GM10847 (cell line): ENCODE data around the gene OLIG1.

Experiments
- POLR2A ChIP-seq: IDR thresholded peaks from 2 replicates; pipeline ENCODE4 v1.6.1; 2011; ENCODE audit not compliant: insufficient read length; ENCODE audit errors: extremely low read depth

Gene OLIG1

DNA sequence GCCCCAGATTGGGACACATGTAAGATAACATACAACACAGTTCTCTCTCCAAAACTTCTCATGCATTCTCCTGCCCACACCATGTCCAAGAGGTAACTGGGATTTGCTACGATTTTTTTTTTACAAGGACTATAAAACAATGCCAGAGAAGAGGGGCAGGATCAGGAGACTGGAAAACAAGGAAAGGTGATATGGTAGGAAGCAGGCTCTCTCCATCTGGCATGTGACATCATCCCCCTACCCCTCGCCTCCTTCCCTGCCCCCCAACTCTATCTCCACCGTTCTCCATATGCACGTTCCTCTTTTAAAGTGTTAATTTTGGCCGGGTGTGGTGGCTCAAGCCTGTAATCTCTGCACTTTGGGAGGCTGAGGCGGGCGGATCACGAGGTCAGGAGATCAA is 23.5 kb upstream of the OLIG1 start:
- TF ChIP-seq POLR2A, result no peak

DNA sequence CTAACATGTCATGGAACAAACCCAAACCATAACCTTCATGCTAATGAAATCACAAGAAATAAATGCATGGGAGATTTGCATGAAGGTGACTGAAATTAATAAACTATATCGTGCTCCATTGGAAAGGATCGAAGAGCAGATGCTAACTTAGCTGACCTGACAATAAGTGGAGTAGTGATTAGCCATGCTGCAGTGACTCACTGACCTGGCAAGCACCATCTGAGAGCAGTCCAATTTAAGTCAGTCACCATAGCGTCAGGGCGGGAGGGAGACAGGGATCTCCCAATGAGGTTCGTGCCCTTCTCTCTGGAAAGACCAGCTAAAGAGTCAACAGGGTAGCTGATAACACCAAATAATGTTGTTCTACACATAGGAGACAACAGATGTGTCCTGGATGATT is 22.7 kb upstream of the OLIG1 start:
- TF ChIP-seq POLR2A, result no peak

DNA sequence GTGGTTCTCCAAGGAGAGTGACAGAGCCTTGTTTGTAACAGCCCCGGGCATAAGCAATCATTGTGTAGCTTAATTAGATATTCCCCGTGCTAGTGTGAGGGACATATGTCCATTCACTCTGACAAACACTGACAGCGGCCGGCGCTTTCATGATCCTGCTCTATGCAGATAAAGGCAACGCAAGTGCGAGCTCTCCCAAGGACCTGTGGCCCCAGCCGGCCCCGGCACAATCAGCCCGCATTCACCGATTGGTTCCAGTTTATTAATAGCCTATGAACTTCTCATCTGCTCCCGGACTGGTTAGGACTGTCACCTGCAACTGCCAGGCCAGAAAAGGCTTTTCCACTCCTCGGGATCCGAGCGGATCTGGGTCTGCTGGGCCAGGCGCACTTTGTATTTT is 18.0 kb upstream of the OLIG1 start:
- TF ChIP-seq POLR2A, result no peak

- no peak for TF ChIP-seq POLR2A
These were observed 16.0 kb upstream of the OLIG1 start for GRCh38 chr21:33053951-33054350.

DNA sequence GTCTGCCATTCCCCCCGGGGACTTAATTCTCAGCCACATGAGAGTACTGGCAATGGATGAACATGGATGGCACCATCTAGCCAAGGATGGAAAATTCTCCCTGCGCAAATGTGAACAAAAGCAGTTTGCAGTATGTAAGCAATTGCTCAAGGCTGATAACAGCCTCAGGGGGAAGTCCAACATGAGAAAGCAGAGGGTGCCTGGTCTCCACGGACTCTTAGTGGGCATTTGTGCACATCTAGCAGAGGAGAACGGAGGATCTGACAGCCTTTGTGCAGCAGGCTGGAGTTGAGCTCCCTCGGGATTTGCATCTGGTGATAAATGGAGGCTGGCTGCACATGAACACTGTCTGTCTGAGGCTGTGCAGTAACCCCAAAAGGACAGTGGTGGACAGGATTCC is 13.9 kb upstream of the OLIG1 start:
- TF ChIP-seq POLR2A, result no peak

- no peak for TF ChIP-seq POLR2A
These were observed 12.5 kb upstream of the OLIG1 start for GRCh38 chr21:33057385-33057940.

DNA sequence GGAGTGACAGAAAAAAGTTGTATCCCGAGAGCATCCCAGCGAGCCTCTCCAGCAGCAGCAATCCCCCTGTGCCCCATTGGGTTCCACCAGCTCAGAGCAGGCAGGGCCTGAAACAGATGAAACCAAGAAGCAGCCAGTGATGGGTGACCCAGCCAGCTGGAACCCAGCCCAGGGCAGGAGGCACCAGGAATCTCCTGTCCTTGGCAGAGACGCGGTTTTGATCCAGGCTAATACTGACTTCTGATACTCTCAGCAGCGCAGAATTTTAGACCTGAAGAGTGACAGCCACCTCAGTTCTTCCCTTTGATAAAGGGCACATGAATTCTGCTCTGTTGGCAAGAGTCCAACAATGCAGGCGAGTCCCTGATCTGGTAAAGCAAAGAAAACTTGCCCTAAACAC is 11.4 kb upstream of the OLIG1 start:
- TF ChIP-seq POLR2A, result no peak

GRCh38 chr21:33058957-33059356 is 11.0 kb upstream of the OLIG1 start:
- TF ChIP-seq POLR2A, result no peak

DNA sequence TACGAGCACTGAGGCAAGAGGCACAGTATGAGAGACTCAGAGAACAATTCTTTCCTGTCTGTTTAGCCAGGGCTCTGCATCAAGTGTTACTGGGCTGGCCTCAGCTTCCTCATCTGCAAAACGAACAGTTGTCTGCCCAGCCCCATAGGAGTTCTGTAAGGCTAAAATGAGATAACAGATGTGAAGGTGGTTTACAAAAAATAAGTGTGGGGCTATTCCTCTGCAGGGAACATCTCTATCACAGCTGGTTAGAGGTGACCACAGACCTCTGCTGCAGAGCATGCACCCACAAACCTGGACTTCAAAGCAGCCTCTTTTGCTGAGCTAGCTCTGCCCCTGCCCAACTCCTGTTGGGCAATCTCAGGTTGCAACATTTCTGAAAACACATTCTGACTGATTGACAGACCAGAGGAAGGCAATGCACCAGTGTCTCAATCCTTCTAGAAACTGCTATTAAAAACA is 10.5 kb upstream of the OLIG1 start:
- TF ChIP-seq POLR2A, result no peak

- no peak for TF ChIP-seq POLR2A
These were observed 8.7 kb upstream of the OLIG1 start for GRCh38 chr21:33061233-33061632.

DNA sequence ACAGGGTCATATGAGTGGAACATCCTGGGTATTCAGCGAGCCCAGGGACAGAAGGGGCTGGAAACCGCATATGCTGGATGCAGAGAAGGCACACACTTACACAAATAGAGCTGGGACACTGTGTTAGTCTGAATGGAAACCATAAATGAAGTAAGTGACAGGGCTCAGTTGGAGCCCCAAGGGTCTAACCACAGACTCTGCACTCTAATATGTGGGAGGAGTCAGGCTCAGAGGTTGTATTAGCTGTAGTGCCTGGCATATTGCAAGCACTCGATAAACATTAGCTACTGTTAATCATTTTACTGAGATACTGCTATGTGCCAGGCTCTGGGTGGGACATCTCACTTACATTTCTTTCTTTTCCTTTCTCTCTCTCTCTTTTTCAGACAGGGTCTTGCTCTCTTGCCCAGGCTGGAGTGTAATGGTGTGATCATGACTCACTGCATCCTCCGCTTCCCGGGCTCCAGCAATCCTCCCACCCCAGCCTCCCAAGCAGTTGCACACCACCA is 6.5 kb upstream of the OLIG1 start:
- TF ChIP-seq POLR2A, result no peak

- no peak for TF ChIP-seq POLR2A
These were observed 5.9 kb upstream of the OLIG1 start for GRCh38 chr21:33063907-33064622.

GRCh38 chr21:33064623-33065390 is 5.1 kb upstream of the OLIG1 start:
- TF ChIP-seq POLR2A, result no peak

DNA sequence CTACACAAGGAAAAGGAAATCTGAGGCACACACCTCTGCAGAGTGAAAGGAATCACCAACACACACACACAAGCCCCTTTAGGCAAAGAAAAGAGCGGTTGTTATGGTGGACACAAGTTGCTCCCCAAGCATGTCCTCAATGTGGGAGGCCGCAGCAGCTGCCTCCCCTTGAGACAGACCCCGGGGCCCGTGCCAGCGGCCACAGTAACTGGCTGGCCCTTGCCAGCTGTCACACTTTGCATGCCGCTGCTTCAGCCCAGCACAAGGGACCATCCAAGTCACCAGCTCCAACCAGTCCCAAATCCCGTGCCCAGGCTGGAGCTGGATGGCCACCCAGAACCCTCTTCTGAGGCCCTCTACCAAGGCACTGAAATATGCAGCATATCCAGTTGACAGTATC is 2.9 kb upstream of the OLIG1 start:
- no peak for TF ChIP-seq POLR2A

GRCh38 chr21:33067457-33067856 is 2.5 kb upstream of the OLIG1 start:
- TF ChIP-seq POLR2A, result no peak

- TF ChIP-seq POLR2A, result no peak
These were observed 698 bp upstream of the OLIG1 start for GRCh38 chr21:33069243-33069642.
